WTC11 (cell line): ENCODE measurements around the gene APH1A. TPM values are rescaled to one million over a fixed set of nuclear protein-coding genes. Genes with fewer than 3 reads are reported as not detected.
"Not testable (repeated sequence)": the region's sequence is repeated elsewhere in the genome, so short reads cannot be mapped to it uniquely, and the experiment has no call there.

ENCODE experiments used
- ATAC-seq: fragments of 200-7000 bp; cut with Tn5 transposase; 2 replicates; pipeline ENCODE4 v1.10.0; 2021; ENCODE audit warnings: mild to moderate bottlenecking, moderate library complexity
- CTCF ChIA-PET: fragments of 300-600 bp; sonication (Branson Sonifier 250); formaldehyde crosslinking; loops from one replicate; lab custom pipeline; 2021; ENCODE audit warnings: antibody characterized with exemption; lab: Charles Lee
- POLR2A ChIA-PET: fragments of 350-600 bp; sonication (Branson Sonifier 250); formaldehyde crosslinking; loops from one replicate; lab custom pipeline; 2021; ENCODE audit warnings: antibody characterized with exemption; lab: Charles Lee
- DNase-seq: peaks from one replicate; pipeline ENCODE4 v3.0.0; 2021; ENCODE audit warnings: low spot score
- H3K27ac Mint-ChIP-seq: 2 replicates; pipeline ENCODE4 v1.8.0; 2021; ENCODE audit warnings: mixed read lengths
- H3K27me3 Mint-ChIP-seq: 2 replicates; pipeline ENCODE4 v1.8.0; 2021; ENCODE audit warnings: low read depth, mild to moderate bottlenecking, moderate library complexity, mixed read lengths
- H3K36me3 Mint-ChIP-seq: 2 replicates; pipeline ENCODE4 v1.8.0; 2021; ENCODE audit warnings: mixed read lengths
- H3K4me1 Mint-ChIP-seq: 2 replicates; pipeline ENCODE4 v1.8.0; 2022; ENCODE audit warnings: mixed read lengths
- H3K4me3 Mint-ChIP-seq: 2 replicates; pipeline ENCODE4 v1.8.0; 2021; ENCODE audit warnings: mild to moderate bottlenecking, moderate library complexity, mixed read lengths
- H3K9me3 Mint-ChIP-seq: 2 replicates; pipeline ENCODE4 v1.8.0; 2021; ENCODE audit warnings: mixed read lengths
- ATF3 ChIP-seq: sonication (generic); formaldehyde crosslinking; conservative IDR thresholded peaks from 2 replicates; pipeline ENCODE4 v1.8.1; 2022; ENCODE audit warnings: mild to moderate bottlenecking, missing genetic modification reagents
- CTCF ChIP-seq: fragments of 200-600 bp; IDR thresholded peaks from 2 replicates; pipeline ENCODE4 v1.8.0; 2022; ENCODE audit warnings: antibody characterized with exemption
- ETV6 ChIP-seq: sonication (generic); formaldehyde crosslinking; IDR thresholded peaks from 2 replicates; pipeline ENCODE4 v1.8.1; 2022; ENCODE audit warnings: mild to moderate bottlenecking, missing genetic modification reagents
- GTF2I ChIP-seq: fragments of 250-450 bp; sonication (Bioruptor Pico); conservative IDR thresholded peaks from 2 replicates; pipeline ENCODE4 v1.4.0; 2021; ENCODE audit warnings: mild to moderate bottlenecking
- NFE2L1 ChIP-seq: sonication (generic); formaldehyde crosslinking; IDR thresholded peaks from 2 replicates; pipeline ENCODE4 v1.8.1; 2023; ENCODE audit warnings: missing genetic modification reagents
- NFYB ChIP-seq: sonication (generic); formaldehyde crosslinking; conservative IDR thresholded peaks from 2 replicates; pipeline ENCODE4 v1.8.0; 2022; ENCODE audit warnings: low read depth, missing genetic modification reagents
- RELA ChIP-seq: sonication (generic); formaldehyde crosslinking; IDR thresholded peaks from 2 replicates; pipeline ENCODE4 v1.8.1; 2022; ENCODE audit warnings: missing genetic modification reagents, mild to moderate bottlenecking, borderline replicate concordance
- ZNF512 ChIP-seq: sonication (generic); formaldehyde crosslinking; IDR thresholded peaks from 2 replicates; pipeline ENCODE4 v1.8.1; 2022; ENCODE audit warnings: missing genetic modification reagents, borderline replicate concordance
- ZNF532 ChIP-seq: fragments of 250-450 bp; sonication (Bioruptor Pico); IDR thresholded peaks from 2 replicates; pipeline ENCODE4 v1.9.0; 2021; ENCODE audit warnings: mild to moderate bottlenecking, borderline replicate concordance
- total RNA-seq: library from RNA; stranded (reverse); gene quantifications from 3 replicates; pipeline ENCODE4 v1.2.3, GENCODE V29; 2021
- TF ChIP-seq, protein P1 (sequence below): sonication (generic); formaldehyde crosslinking; IDR thresholded peaks from 2 replicates; pipeline ENCODE4 v1.8.1; 2022; ENCODE audit warnings: mild to moderate bottlenecking, moderate library complexity, missing genetic modification reagents
- TF ChIP-seq, protein P2 (sequence below): sonication (generic); formaldehyde crosslinking; conservative IDR thresholded peaks from 2 replicates; pipeline ENCODE4 v1.8.1; 2023; ENCODE audit warnings: mild to moderate bottlenecking, low read depth, missing genetic modification reagents, moderate library complexity

The APH1A gene
- total RNA-seq, 1 experiment from 2014 or later: 120 TPM

- TF ChIP-seq ZNF532 (CRISPR knock-in tag) (no peak), GTF2I (CRISPR knock-in tag) (no peak)
Measured at GRCh38 chr1:150243003-150243402, 25.8 kb downstream of the APH1A start (continued).

DNA sequence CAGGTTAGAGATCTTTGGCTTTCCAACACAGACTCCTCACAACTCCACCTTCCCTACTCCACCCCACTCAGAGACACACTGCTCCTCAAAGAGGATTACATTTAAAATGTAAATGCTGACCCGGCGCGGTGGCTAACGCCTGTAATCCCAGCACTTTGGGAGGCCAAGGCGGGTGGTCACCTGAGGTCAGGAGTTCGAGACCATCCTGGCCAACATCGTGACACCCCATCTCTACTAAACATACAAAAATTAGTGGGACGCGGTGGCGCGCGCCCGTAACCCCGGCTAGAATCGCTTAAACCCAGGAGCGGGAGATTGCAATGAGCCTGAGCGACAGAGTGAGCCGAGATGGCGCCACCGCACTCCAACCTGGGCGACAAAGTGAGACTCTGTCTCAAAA lies 31.1 kb downstream of the APH1A start:
- Mint-ChIP-seq H3K27ac (peak overlapping the region; percentile 78), H3K4me1 (peaks cover 17% of the 10 kb centered on the region), H3K27me3 (no peaks in the 10 kb centered on the region), H3K36me3 (no peaks in the 10 kb centered on the region), H3K9me3 (no peaks in the 10 kb centered on the region), H3K4me3 (no peak overlapping the region; the same call in 1 of the 2 replicates)
- TF ChIP-seq NFYB (CRISPR knock-in tag): no peak
- TF ChIP-seq ZNF512 (CRISPR knock-in tag): no peak
- no peak for TF ChIP-seq NFE2L1 (CRISPR knock-in tag)
- no peak for TF ChIP-seq CTCF
- no peak for TF ChIP-seq ATF3 (CRISPR knock-in tag)
- no peak for TF ChIP-seq RELA (CRISPR knock-in tag)
- TF ChIP-seq, protein P1, sequence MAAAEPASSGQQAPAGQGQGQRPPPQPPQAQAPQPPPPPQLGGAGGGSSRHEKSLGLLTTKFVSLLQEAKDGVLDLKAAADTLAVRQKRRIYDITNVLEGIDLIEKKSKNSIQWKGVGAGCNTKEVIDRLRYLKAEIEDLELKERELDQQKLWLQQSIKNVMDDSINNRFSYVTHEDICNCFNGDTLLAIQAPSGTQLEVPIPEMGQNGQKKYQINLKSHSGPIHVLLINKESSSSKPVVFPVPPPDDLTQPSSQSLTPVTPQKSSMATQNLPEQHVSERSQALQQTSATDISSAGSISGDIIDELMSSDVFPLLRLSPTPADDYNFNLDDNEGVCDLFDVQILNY (CRISPR knock-in tag): no peak
- TF ChIP-seq, protein P2, sequence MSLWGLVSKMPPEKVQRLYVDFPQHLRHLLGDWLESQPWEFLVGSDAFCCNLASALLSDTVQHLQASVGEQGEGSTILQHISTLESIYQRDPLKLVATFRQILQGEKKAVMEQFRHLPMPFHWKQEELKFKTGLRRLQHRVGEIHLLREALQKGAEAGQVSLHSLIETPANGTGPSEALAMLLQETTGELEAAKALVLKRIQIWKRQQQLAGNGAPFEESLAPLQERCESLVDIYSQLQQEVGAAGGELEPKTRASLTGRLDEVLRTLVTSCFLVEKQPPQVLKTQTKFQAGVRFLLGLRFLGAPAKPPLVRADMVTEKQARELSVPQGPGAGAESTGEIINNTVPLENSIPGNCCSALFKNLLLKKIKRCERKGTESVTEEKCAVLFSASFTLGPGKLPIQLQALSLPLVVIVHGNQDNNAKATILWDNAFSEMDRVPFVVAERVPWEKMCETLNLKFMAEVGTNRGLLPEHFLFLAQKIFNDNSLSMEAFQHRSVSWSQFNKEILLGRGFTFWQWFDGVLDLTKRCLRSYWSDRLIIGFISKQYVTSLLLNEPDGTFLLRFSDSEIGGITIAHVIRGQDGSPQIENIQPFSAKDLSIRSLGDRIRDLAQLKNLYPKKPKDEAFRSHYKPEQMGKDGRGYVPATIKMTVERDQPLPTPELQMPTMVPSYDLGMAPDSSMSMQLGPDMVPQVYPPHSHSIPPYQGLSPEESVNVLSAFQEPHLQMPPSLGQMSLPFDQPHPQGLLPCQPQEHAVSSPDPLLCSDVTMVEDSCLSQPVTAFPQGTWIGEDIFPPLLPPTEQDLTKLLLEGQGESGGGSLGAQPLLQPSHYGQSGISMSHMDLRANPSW: no peak
- TF ChIP-seq ETV6 (CRISPR knock-in tag): no peak
- ATAC-seq: no peak
- DNase-seq: no peak
- CTCF ChIA-PET: interaction anchor here (0.6 to 1.6 kb wide), 2 partner anchors 19 to 680 kb away, joined by 3 to 4 read pairs; partner anchors contain the start of gene CA14
- POLR2A ChIA-PET: no interaction called here

- not testable (repeated sequence) for H3K27me3 Mint-ChIP-seq, DNase-seq, H3K27ac Mint-ChIP-seq, H3K9me3 Mint-ChIP-seq, ATAC-seq, H3K4me3 Mint-ChIP-seq, H3K36me3 Mint-ChIP-seq
- ChIA-PET POLR2A (interaction anchor here (0.9 to 1.0 kb wide), 2 partner anchors 20 to 127 kb away, joined by 3 to 4 read pairs; partner anchors contain the start of genes CA14 and RPRD2), CTCF (interaction anchor here (0.6 to 1.6 kb wide), 2 partner anchors 20 to 680 kb away, joined by 3 to 4 read pairs; partner anchors contain the start of gene CA14)
- H3K4me1 Mint-ChIP-seq: peaks cover 17% of the 10 kb centered on the region
Measured at GRCh38 chr1:150237176-150237575, 31.6 kb downstream of the APH1A start.
